K562 (cell line): ENCODE measurements around the gene ELF1.

Source experiments
- BACH1 ChIP-seq: fragments of 200-800 bp; sonication (Bioruptor generic); IDR thresholded peaks from 2 replicates; pipeline ENCODE4 v1.6.1; 2016; ENCODE audit warnings: missing genetic modification characterization, missing compliant biosample characterization
- CREM ChIP-seq: IDR thresholded peaks from 2 replicates; pipeline ENCODE4 v1.6.1; 2014; ENCODE audit warnings: antibody characterized with exemption, low read depth
- E2F3 ChIP-seq: fragments of 250-450 bp; sonication (Bioruptor Pico); IDR thresholded peaks from 2 replicates; pipeline ENCODE4 v1.4.0; 2020; ENCODE audit warnings: mild to moderate bottlenecking
- ELF4 ChIP-seq: fragments of 450-650 bp; formaldehyde crosslinking; IDR thresholded peaks from 2 replicates; pipeline ENCODE4 v1.4.0; 2022; ENCODE audit warnings: missing genetic modification characterization
- ESRRA ChIP-seq: fragments of 450-650 bp; IDR thresholded peaks from 2 replicates; pipeline ENCODE4 v1.6.1; 2014; ENCODE audit warnings: low read depth, mild to moderate bottlenecking, moderate library complexity, borderline replicate concordance
- GMEB1 ChIP-seq: fragments of 250-450 bp; sonication (Bioruptor Pico); IDR thresholded peaks from 2 replicates; pipeline ENCODE4 v1.4.0; 2020; ENCODE audit warnings: mild to moderate bottlenecking
- NFIC ChIP-seq: fragments of 450-650 bp; IDR thresholded peaks from 2 replicates; pipeline ENCODE4 v1.6.1; 2017; ENCODE audit warnings: mild to moderate bottlenecking, inconsistent platforms
- POLR2AphosphoS5 ChIP-seq: IDR thresholded peaks from 2 replicates; pipeline ENCODE4 v1.6.1; 2011; ENCODE audit warnings: mild to moderate bottlenecking, low read depth, low read length, moderate library complexity; ENCODE audit not compliant: control insufficient read depth, insufficient read depth
- ZC3H11A ChIP-seq: IDR thresholded peaks from 2 replicates; pipeline ENCODE4 v1.6.1; 2012; ENCODE audit warnings: low read depth, low read length, improper control_type of control experiment
- ZNF121 ChIP-seq: sonication (generic); formaldehyde crosslinking; conservative IDR thresholded peaks from 2 replicates; pipeline ENCODE4 v1.8.0; 2022; ENCODE audit warnings: missing genetic modification reagents
- ZNF384 ChIP-seq: IDR thresholded peaks from 2 replicates; pipeline ENCODE4 v1.6.1; 2012; ENCODE audit warnings: low read depth, low read length, improper control_type of control experiment
- ZNF592 ChIP-seq: fragments of 450-650 bp; IDR thresholded peaks from 2 replicates; pipeline ENCODE4 v1.6.1; 2017; ENCODE audit warnings: antibody characterized with exemption, mild to moderate bottlenecking

DNA sequence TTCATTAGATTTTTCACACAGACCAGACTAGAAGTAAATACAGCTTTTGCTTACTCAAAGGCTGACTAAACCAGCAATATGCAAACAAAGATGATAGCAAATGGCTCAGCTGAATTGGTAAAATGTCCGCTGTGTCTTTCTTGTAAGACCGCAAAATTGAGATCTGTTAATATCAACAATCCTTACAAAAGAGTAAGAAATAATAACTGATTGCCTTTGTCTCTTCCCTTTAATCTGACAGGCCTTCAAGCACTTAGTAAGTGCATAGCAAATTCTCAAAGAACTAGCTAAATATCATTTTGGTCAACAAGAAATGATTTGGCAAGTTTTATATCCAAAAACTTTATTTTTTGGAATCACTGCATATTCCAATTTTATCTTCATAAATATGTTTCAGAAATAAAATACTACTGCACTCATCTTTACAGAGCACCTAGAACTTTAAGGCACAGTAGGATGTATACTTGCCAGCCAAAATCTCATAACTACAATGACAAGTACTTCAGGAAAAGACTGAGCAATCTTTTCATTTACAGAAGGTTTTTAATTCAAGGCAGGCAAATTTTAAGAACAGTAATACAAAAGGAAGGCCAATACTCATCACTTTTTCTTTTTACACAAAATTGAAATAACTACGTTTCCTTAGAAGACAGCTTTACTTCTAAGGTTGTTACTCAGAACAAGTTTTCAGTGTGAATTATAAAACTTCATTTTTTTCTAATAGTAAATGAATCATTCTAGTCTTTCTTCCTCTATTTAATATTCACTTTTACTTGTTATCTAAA, 1.1 kb downstream of the ELF1 start:
- TF ChIP-seq E2F3: no peak
- no peak for TF ChIP-seq CREM
- TF ChIP-seq ZNF384: no peak
- TF ChIP-seq GMEB1 (CRISPR knock-in tag): no peak
- TF ChIP-seq ZNF592: no peak
- TF ChIP-seq POLR2AphosphoS5: no peak
- TF ChIP-seq ZNF121 (CRISPR knock-in tag): no peak
- TF ChIP-seq NFIC: no peak
- TF ChIP-seq BACH1: no peak
- TF ChIP-seq ESRRA: no peak
- no peak for TF ChIP-seq ELF4
- no peak for TF ChIP-seq ZC3H11A
